Colonic mucosa (tissue), 4 donors: ENCODE data around the gene PRC1. TPM values are rescaled to one million over a fixed set of nuclear protein-coding genes. Genes with fewer than 3 reads are reported as not detected.

Experiments used
- DNase-seq: peaks from one replicate; pipeline ENCODE4 v3.0.0-alpha.2; 2020
- H3K27ac ChIP-seq: fragments of 200-600 bp; one replicate; pipeline ENCODE4 v1.8.0; 2021
- H3K27me3 ChIP-seq: fragments of 200-600 bp; one replicate; pipeline ENCODE4 v1.8.0; 2021
- H3K36me3 ChIP-seq: fragments of 200-600 bp; one replicate; pipeline ENCODE4 v1.8.0; 2021
- H3K4me1 ChIP-seq: fragments of 200-600 bp; one replicate; pipeline ENCODE4 v1.8.0; 2021; ENCODE audit warnings: mild to moderate bottlenecking
- H3K4me3 ChIP-seq: fragments of 200-600 bp; one replicate; pipeline ENCODE4 v1.8.0; 2021
- H3K9ac ChIP-seq, 2 donors: one replicate each; pipeline ENCODE4 v1.7.0; 2013; ENCODE audit warnings: control low read depth in 2 of 2, low read depth in 2 of 2, low read length in 2 of 2
- H3K9me3 ChIP-seq: fragments of 200-600 bp; one replicate; pipeline ENCODE4 v1.8.0; 2021
- intact Hi-C: fragments of 100-400 bp; cut with DNase I; formaldehyde crosslinking; loops from one replicate; pipeline ENCODE4 v1.14.1; 2022
- total RNA-seq, 2 donors: library from RNA; stranded (reverse); fragmentation: NEBNext Ultra II Directional in 1 of 2; extraction: Animal tissue kit (Norgen Biotek cat#: 25700) in 1 of 2; gene quantifications; one replicate each; pipeline ENCODE4 v1.2.1, GENCODE V29; 2021
- TF ChIP-seq, protein P1 (sequence below): fragments of 200-600 bp; IDR thresholded peaks from one replicate; pipeline ENCODE4 v1.8.0; 2022; ENCODE audit warnings: antibody characterized with exemption, mild to moderate bottlenecking
- donor health status: healthy.
- donor health status: DM: no; HTN: no; CAD: no.
- donor health status: DM: no; HTN: no; CAD: no.

Gene PRC1
- total RNA-seq, 2 donors from 2014 or later: 44.3 to 114 TPM

DNA sequence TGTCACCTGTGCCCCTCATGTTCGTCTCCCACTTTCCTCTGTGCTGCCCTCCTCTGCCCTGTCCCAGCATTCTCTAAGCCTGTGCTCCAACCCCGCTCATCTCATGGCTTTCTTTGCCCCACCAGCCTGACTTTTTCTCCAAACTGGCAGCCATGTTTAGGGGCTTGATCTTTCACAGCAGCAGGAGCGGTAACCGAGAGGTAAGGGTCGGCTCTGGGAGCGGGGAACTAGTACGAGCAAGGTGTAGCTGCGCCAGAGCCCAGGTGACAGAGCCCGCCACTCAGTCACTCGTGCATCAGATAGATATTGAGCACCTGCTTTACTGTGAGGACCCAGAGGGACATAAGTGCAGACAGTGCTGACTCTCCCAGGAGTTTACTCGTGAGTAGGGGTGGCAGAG is 77.9 kb downstream of the PRC1 start:
- DNase-seq: no peak
- intact Hi-C loops: no loop called here
- TF ChIP-seq, protein P1, sequence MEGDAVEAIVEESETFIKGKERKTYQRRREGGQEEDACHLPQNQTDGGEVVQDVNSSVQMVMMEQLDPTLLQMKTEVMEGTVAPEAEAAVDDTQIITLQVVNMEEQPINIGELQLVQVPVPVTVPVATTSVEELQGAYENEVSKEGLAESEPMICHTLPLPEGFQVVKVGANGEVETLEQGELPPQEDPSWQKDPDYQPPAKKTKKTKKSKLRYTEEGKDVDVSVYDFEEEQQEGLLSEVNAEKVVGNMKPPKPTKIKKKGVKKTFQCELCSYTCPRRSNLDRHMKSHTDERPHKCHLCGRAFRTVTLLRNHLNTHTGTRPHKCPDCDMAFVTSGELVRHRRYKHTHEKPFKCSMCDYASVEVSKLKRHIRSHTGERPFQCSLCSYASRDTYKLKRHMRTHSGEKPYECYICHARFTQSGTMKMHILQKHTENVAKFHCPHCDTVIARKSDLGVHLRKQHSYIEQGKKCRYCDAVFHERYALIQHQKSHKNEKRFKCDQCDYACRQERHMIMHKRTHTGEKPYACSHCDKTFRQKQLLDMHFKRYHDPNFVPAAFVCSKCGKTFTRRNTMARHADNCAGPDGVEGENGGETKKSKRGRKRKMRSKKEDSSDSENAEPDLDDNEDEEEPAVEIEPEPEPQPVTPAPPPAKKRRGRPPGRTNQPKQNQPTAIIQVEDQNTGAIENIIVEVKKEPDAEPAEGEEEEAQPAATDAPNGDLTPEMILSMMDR: no peak
- no peak overlapping the region for H3K9ac ChIP-seq
- H3K27me3 ChIP-seq: no peaks in the 10 kb centered on the region
- peaks cover 25% of the 10 kb centered on the region for H3K36me3 ChIP-seq
- no peaks in the 10 kb centered on the region for H3K9me3 ChIP-seq
- H3K27ac ChIP-seq: no peak overlapping the region
- H3K4me3 ChIP-seq: no peak overlapping the region
- H3K4me1 ChIP-seq: no peaks in the 10 kb centered on the region

Other genes with a start within 250 kb of the PRC1 start
- gene FURIN, start 125.9 kb downstream of the PRC1 start, total RNA-seq: 10 to 100 TPM; 72.3 to 82.5 TPM
- gene FES, start 110.0 kb downstream of the PRC1 start, total RNA-seq: 1 to 10 TPM; 6.5 to 8.8 TPM
- gene MAN2A2, start 91.2 kb downstream of the PRC1 start, total RNA-seq: 10 to 100 TPM; 34.2 to 66.4 TPM
- 10 to 100 TPM; 13.5 to 29.6 TPM for gene HDDC3, start 62.0 kb downstream of the PRC1 start, total RNA-seq
- gene UNC45A, start 59.2 kb downstream of the PRC1 start, total RNA-seq: 10 to 100 TPM; 60.7 to 74.5 TPM
- gene RCCD1, start 39.7 kb downstream of the PRC1 start, total RNA-seq: 10 to 100 TPM; 14.8 to 33.0 TPM
- 10 to 100 TPM; 18.0 to 18.1 TPM for gene VPS33B, start 28.1 kb upstream of the PRC1 start, total RNA-seq
- gene SV2B, start 105.7 kb upstream of the PRC1 start, total RNA-seq: 1 to 10 TPM in 1 of 2 donors, under 1 TPM in 1; 0.17 to 1.1 TPM